HepG2 (cell line): Measurements from ENCODE around the gene RSF1. TPM values are rescaled to one million over a fixed set of nuclear protein-coding genes. Genes with fewer than 3 reads are reported as not detected.
A peak's percentile ranks its signal among the peaks of the same experiment; 100 is the strongest.

Experiments used
- ASH2L ChIP-seq: fragments of 300-600, 200-600 bp; sonication (generic); IDR thresholded peaks from 2 replicates; pipeline ENCODE4 v1.7.0; 2017; ENCODE audit warnings: low read depth, mild to moderate bottlenecking, moderate library complexity, mixed read lengths, low read length; ENCODE audit not compliant: insufficient read length
- ESRRA ChIP-seq: sonication (generic); formaldehyde crosslinking; IDR thresholded peaks from 2 replicates; pipeline ENCODE4 v1.5.1; 2020; ENCODE audit warnings: mild to moderate bottlenecking, low read depth, missing genetic modification reagents
- HNRNPK ChIP-seq: fragments of 200-400 bp; formaldehyde crosslinking; IDR thresholded peaks from 2 replicates; pipeline ENCODE4 v1.6.1; 2018; ENCODE audit warnings: low read length, low read depth, moderate library complexity, mild to moderate bottlenecking; ENCODE audit not compliant: poor library complexity, severe bottlenecking
- HOXA5 ChIP-seq: sonication (generic); formaldehyde crosslinking; IDR thresholded peaks from 2 replicates; pipeline ENCODE4 v1.4.0; 2020; ENCODE audit warnings: missing genetic modification reagents
- KAT8 ChIP-seq: IDR thresholded peaks from 2 replicates; pipeline ENCODE4 v1.6.1; 2016; ENCODE audit warnings: missing genetic modification reagents, missing compliant biosample characterization
- KLF6 ChIP-seq: IDR thresholded peaks from 2 replicates; pipeline ENCODE4 v1.8.0; 2016; ENCODE audit warnings: missing biosample characterization, missing genetic modification reagents
- MEIS2 ChIP-seq: sonication (generic); formaldehyde crosslinking; IDR thresholded peaks from 2 replicates; pipeline ENCODE4 v1.9.0; 2021; ENCODE audit warnings: mild to moderate bottlenecking, missing genetic modification reagents
- MTA1 ChIP-seq: sonication (generic); formaldehyde crosslinking; IDR thresholded peaks from 2 replicates; pipeline ENCODE4 v1.4.0; 2020; ENCODE audit warnings: missing genetic modification reagents, mild to moderate bottlenecking, borderline replicate concordance
- NFE2 ChIP-seq: sonication (generic); formaldehyde crosslinking; IDR thresholded peaks from 2 replicates; pipeline ENCODE4 v1.4.0; 2020; ENCODE audit warnings: missing genetic modification reagents
- NR2C2 ChIP-seq: sonication (generic); formaldehyde crosslinking; IDR thresholded peaks from 2 replicates; pipeline ENCODE4 v1.4.0; 2020; ENCODE audit warnings: missing genetic modification reagents, mild to moderate bottlenecking, moderate library complexity, borderline replicate concordance
- SP140L ChIP-seq: sonication (generic); formaldehyde crosslinking; IDR thresholded peaks from 2 replicates; pipeline ENCODE4 v1.4.0; 2020; ENCODE audit warnings: missing genetic modification reagents, borderline replicate concordance
- SPEN ChIP-seq: sonication (generic); formaldehyde crosslinking; IDR thresholded peaks from 2 replicates; pipeline ENCODE4 v1.5.1; 2020; ENCODE audit warnings: low read depth, mild to moderate bottlenecking, missing genetic modification reagents
- ZC3H13 ChIP-seq: sonication (generic); formaldehyde crosslinking; IDR thresholded peaks from 2 replicates; pipeline ENCODE4 v1.8.1; 2023; ENCODE audit warnings: mild to moderate bottlenecking, missing genetic modification reagents, moderate library complexity
- ZNF383 ChIP-seq: sonication (generic); formaldehyde crosslinking; IDR thresholded peaks from 2 replicates; pipeline ENCODE4 v1.4.0; 2020; ENCODE audit warnings: missing genetic modification reagents, mild to moderate bottlenecking, borderline replicate concordance
- ZNF446 ChIP-seq: sonication (generic); formaldehyde crosslinking; IDR thresholded peaks from 2 replicates; pipeline ENCODE4 v1.5.0; 2020; ENCODE audit warnings: mild to moderate bottlenecking, missing genetic modification reagents
- ZNF652 ChIP-seq: IDR thresholded peaks from 2 replicates; pipeline ENCODE4 v1.6.1; 2016; ENCODE audit warnings: low read depth, borderline replicate concordance
- ZNF660 ChIP-seq: sonication (generic); formaldehyde crosslinking; IDR thresholded peaks from 2 replicates; pipeline ENCODE4 v1.5.1; 2020; ENCODE audit warnings: mild to moderate bottlenecking, low read depth, missing genetic modification reagents, borderline replicate concordance
- ZNF75D ChIP-seq: sonication (generic); formaldehyde crosslinking; IDR thresholded peaks from 2 replicates; pipeline ENCODE4 v1.8.1; 2023; ENCODE audit warnings: missing genetic modification reagents, mild to moderate bottlenecking, borderline replicate concordance
- polyA plus RNA-seq, 8 experiments: library from polyadenylated mRNA; depleted of rRNA in 3 of 8; stranded (reverse) in 7 of 8; unstranded in 1 of 8; fragments of >200 nt; fragmentation: Illumina TruSeq in 4 of 8; extraction: Trizol in 4 of 8; gene quantifications; 2 replicates each; pipeline versions ENCODE4 v1.2.1 to v1.2.3, GENCODE V29; 2011 to 2016; ENCODE audit warnings: low read depth in 4 of 8, missing spikeins in 1 of 8, mixed read lengths in 1 of 8; ENCODE audit not compliant: insufficient read depth in 1 of 8
- total RNA-seq, 5 experiments: library from RNA; depleted of rRNA; stranded (reverse); fragments of >200 nt; fragmentation: Illumina TruSeq; extraction: Trizol; gene quantifications; 2 replicates each; pipeline ENCODE4 v1.2.3, GENCODE V29; 2016; ENCODE audit warnings: low read depth in 1 of 5
- TF ChIP-seq, protein P1 (sequence below): sonication (generic); formaldehyde crosslinking; IDR thresholded peaks from 2 replicates; pipeline ENCODE4 v1.4.0; 2020; ENCODE audit warnings: missing genetic modification reagents, borderline replicate concordance
- TF ChIP-seq, protein P2 (sequence below): sonication (generic); formaldehyde crosslinking; IDR thresholded peaks from 2 replicates; pipeline ENCODE4 v1.5.1; 2020; ENCODE audit warnings: missing genetic modification reagents, mild to moderate bottlenecking, borderline replicate concordance
- TF ChIP-seq, protein P3 (sequence below): IDR thresholded peaks from 2 replicates; pipeline ENCODE4 v1.6.1; 2016; ENCODE audit warnings: missing compliant biosample characterization, missing genetic modification reagents, borderline replicate concordance

Gene RSF1
- total and polyA plus RNA-seq, 2 of the 13 experiments (the other 11 are each of a cell fraction or from before 2014, with no cell fraction given): 15.5 to 33.1 TPM

DNA sequence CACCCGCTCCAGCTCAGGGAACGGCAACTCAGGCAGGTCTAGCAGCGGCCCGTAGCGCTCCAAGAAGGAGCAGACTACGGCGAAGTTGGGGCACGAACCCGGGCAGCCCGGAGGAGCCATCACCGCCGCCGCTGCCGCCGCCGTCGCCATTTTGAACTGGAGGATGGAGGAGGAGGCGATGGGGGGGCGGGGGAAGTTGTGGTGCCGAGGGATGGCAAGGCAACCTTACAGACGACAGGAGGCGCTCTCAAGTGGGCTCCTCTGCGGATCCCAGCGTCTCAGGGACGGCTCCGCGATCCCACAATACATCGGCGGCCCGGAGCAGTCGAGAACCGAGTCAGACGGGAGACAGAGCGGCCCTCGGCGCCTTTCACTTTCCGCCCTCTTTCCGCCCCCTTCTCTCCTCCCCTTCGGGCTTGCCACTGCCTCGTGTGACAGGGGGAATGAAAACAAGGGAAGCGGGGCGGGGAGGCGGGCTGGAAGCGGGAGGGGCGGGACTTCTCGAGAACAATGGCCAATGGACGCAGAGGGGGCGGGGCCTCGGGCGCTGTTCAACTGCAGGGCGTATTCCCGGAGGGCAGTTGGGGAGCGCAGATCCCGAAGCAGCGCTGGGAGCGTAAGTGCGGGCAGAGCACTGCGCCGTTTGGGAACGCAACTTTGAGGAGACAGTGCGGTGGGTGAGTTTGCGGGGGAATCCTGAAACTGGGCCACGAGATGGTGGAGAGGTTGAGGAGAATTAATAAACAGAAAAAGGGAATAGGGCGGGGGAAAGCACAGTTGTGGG lies at the start of gene RSF1, which contains the start of gene AAMDC (continued):
- TF ChIP-seq ZNF446 (CRISPR knock-in tag): no peak; the same call in 1 of the 2 replicates
- TF ChIP-seq, protein P1, sequence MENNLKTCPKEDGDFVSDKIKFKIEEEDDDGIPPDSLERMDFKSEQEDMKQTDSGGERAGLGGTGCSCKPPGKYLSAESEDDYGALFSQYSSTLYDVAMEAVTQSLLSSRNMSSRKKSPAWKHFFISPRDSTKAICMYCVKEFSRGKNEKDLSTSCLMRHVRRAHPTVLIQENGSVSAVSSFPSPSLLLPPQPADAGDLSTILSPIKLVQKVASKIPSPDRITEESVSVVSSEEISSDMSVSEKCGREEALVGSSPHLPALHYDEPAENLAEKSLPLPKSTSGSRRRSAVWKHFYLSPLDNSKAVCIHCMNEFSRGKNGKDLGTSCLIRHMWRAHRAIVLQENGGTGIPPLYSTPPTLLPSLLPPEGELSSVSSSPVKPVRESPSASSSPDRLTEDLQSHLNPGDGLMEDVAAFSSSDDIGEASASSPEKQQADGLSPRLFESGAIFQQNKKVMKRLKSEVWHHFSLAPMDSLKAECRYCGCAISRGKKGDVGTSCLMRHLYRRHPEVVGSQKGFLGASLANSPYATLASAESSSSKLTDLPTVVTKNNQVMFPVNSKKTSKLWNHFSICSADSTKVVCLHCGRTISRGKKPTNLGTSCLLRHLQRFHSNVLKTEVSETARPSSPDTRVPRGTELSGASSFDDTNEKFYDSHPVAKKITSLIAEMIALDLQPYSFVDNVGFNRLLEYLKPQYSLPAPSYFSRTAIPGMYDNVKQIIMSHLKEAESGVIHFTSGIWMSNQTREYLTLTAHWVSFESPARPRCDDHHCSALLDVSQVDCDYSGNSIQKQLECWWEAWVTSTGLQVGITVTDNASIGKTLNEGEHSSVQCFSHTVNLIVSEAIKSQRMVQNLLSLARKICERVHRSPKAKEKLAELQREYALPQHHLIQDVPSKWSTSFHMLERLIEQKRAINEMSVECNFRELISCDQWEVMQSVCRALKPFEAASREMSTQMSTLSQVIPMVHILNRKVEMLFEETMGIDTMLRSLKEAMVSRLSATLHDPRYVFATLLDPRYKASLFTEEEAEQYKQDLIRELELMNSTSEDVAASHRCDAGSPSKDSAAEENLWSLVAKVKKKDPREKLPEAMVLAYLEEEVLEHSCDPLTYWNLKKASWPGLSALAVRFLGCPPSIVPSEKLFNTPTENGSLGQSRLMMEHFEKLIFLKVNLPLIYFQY (CRISPR knock-in tag): 0 out of 2 replicates have a peak, but pooled peaks have one; percentile 3
- TF ChIP-seq ZNF652 (CRISPR knock-in tag): no peak
- peak; percentile 67 for TF ChIP-seq KAT8 (CRISPR knock-in tag)
- no peak for TF ChIP-seq HNRNPK
- TF ChIP-seq MTA1 (CRISPR knock-in tag): no peak
- no peak for TF ChIP-seq SP140L (CRISPR knock-in tag)
- TF ChIP-seq ZNF75D (CRISPR knock-in tag): no peak
- TF ChIP-seq HOXA5: peak; percentile 50; the same call in 1 of the 2 replicates
- TF ChIP-seq, protein P2, sequence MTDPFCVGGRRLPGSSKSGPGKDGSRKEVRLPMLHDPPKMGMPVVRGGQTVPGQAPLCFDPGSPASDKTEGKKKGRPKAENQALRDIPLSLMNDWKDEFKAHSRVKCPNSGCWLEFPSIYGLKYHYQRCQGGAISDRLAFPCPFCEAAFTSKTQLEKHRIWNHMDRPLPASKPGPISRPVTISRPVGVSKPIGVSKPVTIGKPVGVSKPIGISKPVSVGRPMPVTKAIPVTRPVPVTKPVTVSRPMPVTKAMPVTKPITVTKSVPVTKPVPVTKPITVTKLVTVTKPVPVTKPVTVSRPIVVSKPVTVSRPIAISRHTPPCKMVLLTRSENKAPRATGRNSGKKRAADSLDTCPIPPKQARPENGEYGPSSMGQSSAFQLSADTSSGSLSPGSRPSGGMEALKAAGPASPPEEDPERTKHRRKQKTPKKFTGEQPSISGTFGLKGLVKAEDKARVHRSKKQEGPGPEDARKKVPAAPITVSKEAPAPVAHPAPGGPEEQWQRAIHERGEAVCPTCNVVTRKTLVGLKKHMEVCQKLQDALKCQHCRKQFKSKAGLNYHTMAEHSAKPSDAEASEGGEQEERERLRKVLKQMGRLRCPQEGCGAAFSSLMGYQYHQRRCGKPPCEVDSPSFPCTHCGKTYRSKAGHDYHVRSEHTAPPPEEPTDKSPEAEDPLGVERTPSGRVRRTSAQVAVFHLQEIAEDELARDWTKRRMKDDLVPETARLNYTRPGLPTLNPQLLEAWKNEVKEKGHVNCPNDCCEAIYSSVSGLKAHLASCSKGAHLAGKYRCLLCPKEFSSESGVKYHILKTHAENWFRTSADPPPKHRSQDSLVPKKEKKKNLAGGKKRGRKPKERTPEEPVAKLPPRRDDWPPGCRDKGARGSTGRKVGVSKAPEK (CRISPR knock-in tag): no peak
- TF ChIP-seq NFE2 (CRISPR knock-in tag): no peak
- peak; percentile 53; the same call in 1 of the 2 replicates for TF ChIP-seq MEIS2 (CRISPR knock-in tag)
- peak; percentile 50; the same call in 1 of the 2 replicates for TF ChIP-seq KLF6 (CRISPR knock-in tag)
- TF ChIP-seq NR2C2 (CRISPR knock-in tag): peak; percentile 79; the same call in 1 of the 2 replicates
- no peak for TF ChIP-seq ZC3H13 (CRISPR knock-in tag)
- TF ChIP-seq ESRRA: no peak
- TF ChIP-seq ZNF383 (CRISPR knock-in tag): no peak
- TF ChIP-seq SPEN: peak; percentile 69; the same call in 1 of the 2 replicates
- TF ChIP-seq, protein P3, sequence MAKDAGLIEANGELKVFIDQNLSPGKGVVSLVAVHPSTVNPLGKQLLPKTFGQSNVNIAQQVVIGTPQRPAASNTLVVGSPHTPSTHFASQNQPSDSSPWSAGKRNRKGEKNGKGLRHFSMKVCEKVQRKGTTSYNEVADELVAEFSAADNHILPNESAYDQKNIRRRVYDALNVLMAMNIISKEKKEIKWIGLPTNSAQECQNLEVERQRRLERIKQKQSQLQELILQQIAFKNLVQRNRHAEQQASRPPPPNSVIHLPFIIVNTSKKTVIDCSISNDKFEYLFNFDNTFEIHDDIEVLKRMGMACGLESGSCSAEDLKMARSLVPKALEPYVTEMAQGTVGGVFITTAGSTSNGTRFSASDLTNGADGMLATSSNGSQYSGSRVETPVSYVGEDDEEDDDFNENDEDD: 0 out of 2 replicates have a peak, but pooled peaks have one; percentile 19
- TF ChIP-seq ASH2L: peak; percentile 74
- no peak for TF ChIP-seq ZNF660
